ENCODE data around the gene AGER.

DNA sequence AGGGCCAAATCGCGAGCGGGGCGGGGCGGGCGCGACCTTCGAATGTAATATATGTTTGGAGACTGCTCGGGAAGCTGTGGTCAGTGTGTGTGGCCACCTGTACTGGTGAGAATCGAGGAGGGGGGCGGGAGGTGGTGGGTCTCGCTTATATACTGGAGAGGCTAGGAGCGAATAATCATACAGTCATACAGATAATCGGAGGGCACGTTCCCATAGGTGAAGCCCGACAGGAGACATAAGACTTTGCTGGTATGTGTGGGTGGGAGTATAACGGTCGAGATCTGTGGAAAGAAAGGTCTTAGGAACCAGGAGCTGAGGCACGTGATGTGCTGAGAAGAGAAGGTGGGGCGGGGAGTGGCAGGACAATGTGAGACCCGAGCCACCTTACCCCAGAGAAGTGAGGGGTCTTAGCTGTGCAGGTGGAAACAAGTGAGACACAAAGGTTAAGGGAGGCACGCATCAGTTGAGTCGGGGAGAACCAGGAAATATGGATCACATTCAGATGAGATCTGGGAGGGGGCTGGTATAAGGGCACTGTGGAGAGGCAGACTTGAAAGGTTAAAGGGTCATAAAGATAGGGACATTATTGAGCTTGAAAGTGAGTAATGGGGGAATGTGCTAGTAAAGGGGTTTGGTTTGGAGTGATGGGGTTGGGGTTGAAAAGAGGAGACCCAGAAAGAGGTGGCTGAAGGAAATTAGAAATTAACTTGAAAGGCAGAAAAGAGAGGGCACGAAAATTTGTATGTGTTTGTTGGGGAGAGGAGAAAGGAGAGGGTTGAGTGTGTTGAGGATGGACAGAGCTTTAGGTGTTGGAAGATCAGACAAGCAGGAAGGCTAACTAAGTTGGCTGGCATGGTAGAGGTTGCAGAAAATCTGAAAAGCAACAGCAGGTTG is 5.3 kb downstream of the AGER start:
- TF ChIP-seq, protein P1, sequence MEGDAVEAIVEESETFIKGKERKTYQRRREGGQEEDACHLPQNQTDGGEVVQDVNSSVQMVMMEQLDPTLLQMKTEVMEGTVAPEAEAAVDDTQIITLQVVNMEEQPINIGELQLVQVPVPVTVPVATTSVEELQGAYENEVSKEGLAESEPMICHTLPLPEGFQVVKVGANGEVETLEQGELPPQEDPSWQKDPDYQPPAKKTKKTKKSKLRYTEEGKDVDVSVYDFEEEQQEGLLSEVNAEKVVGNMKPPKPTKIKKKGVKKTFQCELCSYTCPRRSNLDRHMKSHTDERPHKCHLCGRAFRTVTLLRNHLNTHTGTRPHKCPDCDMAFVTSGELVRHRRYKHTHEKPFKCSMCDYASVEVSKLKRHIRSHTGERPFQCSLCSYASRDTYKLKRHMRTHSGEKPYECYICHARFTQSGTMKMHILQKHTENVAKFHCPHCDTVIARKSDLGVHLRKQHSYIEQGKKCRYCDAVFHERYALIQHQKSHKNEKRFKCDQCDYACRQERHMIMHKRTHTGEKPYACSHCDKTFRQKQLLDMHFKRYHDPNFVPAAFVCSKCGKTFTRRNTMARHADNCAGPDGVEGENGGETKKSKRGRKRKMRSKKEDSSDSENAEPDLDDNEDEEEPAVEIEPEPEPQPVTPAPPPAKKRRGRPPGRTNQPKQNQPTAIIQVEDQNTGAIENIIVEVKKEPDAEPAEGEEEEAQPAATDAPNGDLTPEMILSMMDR (IDR thresholded peaks at IDR 0.05), result no peak
- TF ChIP-seq POLR2AphosphoS5 (IDR thresholded peaks at IDR 0.05), result no peak

All from sigmoid colon (tissue), 4 donors.